ENCODE measurements around the gene CACNB3.
"Not testable (repeated sequence)": the region's sequence is repeated elsewhere in the genome, so short reads cannot be mapped to it uniquely, and the experiment has no call there.

The CACNB3 gene

DNA sequence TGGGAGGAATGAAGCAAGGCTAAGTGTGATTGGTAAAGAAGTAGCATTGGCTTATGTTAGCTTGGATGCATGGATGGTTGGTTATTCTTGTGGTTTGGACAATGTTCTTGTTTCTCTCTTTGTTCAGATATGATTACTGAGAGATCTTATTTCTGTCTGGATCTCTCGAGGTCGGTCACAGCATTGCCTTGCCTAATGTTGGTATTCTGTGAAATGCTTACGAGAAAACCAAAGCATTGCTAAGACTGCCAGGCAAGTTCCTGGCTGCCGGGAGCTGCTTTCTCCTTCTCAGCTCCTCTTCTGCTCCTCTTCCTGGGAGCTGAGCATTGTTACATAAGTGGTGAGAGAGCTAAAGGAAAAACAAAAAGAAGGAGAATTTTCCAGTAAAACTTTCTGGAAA is 54.8 kb downstream of the CACNB3 start:
- Histone ChIP-seq H3K27ac (ENCODE audit: low read depth, low read length) (no peak overlapping the region), H3K4me3 (ENCODE audit: low read length) (no peak overlapping the region), H3K4me2 (ENCODE audit: low read length) (no peak overlapping the region), H3F3A (ENCODE audit: control insufficient read depth, insufficient read depth) (no peaks in the 10 kb centered on the region), H3K36me3 (ENCODE audit: control insufficient read depth, low read length) (no peaks in the 10 kb centered on the region), H3K27me3 (ENCODE audit: control insufficient read depth, low read length) (peaks cover 7% of the 10 kb centered on the region; the same call in 1 of the 2 replicates), H3K9me2 (replicated peaks; ENCODE audit: control insufficient read depth, low read length) (no peaks in the 10 kb centered on the region), H3K4me1 (ENCODE audit: control insufficient read depth, low read length) (no peaks in the 10 kb centered on the region), H4K20me1 (ENCODE audit: control insufficient read depth, insufficient read depth, low read depth, low read length) (no peaks in the 10 kb centered on the region), H3K9me3 (ENCODE audit: control insufficient read depth, insufficient read depth, low read length) (no peaks in the 10 kb centered on the region), H3K79me2 (ENCODE audit: control insufficient read depth, low read length) (no peaks in the 10 kb centered on the region)
- TF ChIP-seq EZH2phosphoT487 (IDR thresholded peaks at IDR 0.05; ENCODE audit: borderline replicate concordance, low read length): no peak

DNA sequence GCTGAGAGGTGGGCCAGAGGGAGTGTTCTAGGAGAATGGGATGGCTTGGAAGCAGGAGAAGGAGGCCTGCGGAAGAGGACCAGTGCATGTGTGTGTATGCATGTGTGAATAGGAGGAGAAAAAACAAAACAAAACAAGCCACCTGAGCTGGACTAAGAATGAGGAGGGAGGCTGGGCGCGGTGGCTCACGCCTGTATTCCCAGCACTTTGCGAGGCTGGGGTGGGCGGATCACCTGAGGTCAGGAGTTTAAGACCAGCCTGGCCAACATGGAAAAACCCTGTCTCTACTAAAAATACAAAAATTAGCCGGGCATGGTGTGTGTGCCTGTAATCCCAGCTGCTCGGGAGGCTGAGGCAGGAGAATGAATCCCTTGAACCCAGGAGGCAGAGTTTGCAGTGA is 55.2 kb downstream of the CACNB3 start:
- H3K79me2 ChIP-seq (ENCODE audit: control insufficient read depth, low read length); H3K4me2 ChIP-seq (ENCODE audit: low read length); H3K27me3 ChIP-seq (ENCODE audit: control insufficient read depth, low read length); H4K20me1 ChIP-seq (ENCODE audit: control insufficient read depth, insufficient read depth, low read depth, low read length); H3K4me1 ChIP-seq (ENCODE audit: control insufficient read depth, low read length); H3K4me3 ChIP-seq (ENCODE audit: low read length); H3F3A ChIP-seq (ENCODE audit: control insufficient read depth, insufficient read depth); H3K9me3 ChIP-seq (ENCODE audit: control insufficient read depth, insufficient read depth, low read length); H3K36me3 ChIP-seq (ENCODE audit: control insufficient read depth, low read length); H3K27ac ChIP-seq (ENCODE audit: low read depth, low read length); H3K9me2 ChIP-seq (replicated peaks; ENCODE audit: control insufficient read depth, low read length): not testable (repeated sequence)

DNA sequence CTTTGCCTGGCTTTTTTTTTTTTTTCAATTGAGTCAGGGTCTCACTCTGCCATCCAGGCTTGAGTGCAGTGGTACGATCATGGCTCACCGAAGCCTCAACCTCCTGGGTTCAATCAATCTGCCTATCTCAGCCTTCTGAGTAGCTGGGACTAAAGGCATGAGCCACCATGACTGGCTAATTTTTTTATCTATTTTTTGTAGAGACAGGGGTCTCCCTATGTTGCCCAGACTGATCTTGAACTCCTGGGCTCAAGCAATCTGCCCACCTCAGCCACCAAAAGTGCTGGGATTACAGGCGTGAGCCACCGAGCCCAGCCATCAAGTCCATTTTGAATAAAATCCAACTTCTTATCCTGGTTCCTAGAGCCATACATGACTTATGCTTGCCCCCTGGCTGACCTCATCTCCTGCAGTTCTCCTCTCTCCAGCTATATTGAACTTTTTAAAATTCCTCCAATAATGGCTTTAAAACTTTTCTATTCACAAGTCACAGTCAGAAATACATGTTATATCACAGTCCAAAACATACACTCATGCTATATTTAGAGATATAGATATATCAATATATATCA is 57.7 kb downstream of the CACNB3 start:
- TF ChIP-seq, protein P1, sequence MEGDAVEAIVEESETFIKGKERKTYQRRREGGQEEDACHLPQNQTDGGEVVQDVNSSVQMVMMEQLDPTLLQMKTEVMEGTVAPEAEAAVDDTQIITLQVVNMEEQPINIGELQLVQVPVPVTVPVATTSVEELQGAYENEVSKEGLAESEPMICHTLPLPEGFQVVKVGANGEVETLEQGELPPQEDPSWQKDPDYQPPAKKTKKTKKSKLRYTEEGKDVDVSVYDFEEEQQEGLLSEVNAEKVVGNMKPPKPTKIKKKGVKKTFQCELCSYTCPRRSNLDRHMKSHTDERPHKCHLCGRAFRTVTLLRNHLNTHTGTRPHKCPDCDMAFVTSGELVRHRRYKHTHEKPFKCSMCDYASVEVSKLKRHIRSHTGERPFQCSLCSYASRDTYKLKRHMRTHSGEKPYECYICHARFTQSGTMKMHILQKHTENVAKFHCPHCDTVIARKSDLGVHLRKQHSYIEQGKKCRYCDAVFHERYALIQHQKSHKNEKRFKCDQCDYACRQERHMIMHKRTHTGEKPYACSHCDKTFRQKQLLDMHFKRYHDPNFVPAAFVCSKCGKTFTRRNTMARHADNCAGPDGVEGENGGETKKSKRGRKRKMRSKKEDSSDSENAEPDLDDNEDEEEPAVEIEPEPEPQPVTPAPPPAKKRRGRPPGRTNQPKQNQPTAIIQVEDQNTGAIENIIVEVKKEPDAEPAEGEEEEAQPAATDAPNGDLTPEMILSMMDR (IDR thresholded peaks at IDR 0.05; ENCODE audit: low read depth, low read length, poor library complexity, severe bottlenecking): no peak
- no peak for TF ChIP-seq EZH2phosphoT487 (IDR thresholded peaks at IDR 0.05; ENCODE audit: borderline replicate concordance, low read length)
- no peak overlapping the region for H3K4me2 ChIP-seq (ENCODE audit: low read length)
- H3K4me3 ChIP-seq (ENCODE audit: low read length): no peak overlapping the region
- H3K9me3 ChIP-seq (ENCODE audit: control insufficient read depth, insufficient read depth, low read length): no peaks in the 10 kb centered on the region
- no peaks in the 10 kb centered on the region for H3F3A ChIP-seq (ENCODE audit: control insufficient read depth, insufficient read depth)
- H3K4me1 ChIP-seq (ENCODE audit: control insufficient read depth, low read length): no peaks in the 10 kb centered on the region
- H3K9me2 ChIP-seq (replicated peaks; ENCODE audit: control insufficient read depth, low read length): no peaks in the 10 kb centered on the region
- no peaks in the 10 kb centered on the region for H4K20me1 ChIP-seq (ENCODE audit: control insufficient read depth, insufficient read depth, low read depth, low read length)
- H3K27me3 ChIP-seq (ENCODE audit: control insufficient read depth, low read length): peaks cover 11% of the 10 kb centered on the region
- H3K36me3 ChIP-seq (ENCODE audit: control insufficient read depth, low read length): no peaks in the 10 kb centered on the region
- no peak overlapping the region for H3K27ac ChIP-seq (ENCODE audit: low read depth, low read length)
- H3K79me2 ChIP-seq (ENCODE audit: control insufficient read depth, low read length): no peaks in the 10 kb centered on the region

All from DOHH2 (cell line).